PC-9 (cell line): Measurements from ENCODE around the gene CASKIN1.

ENCODE experiments used
- EZH2 ChIP-seq: fragments of 200-600 bp; sonication (generic); IDR thresholded peaks from 2 replicates; pipeline ENCODE4 v1.8.0; 2017; ENCODE audit warnings: antibody characterized with exemption, low read depth
- TF ChIP-seq, protein P1 (sequence below): fragments of 200-600 bp; sonication (generic); conservative IDR thresholded peaks from 2 replicates; pipeline ENCODE4 v1.6.1; 2017; ENCODE audit warnings: mixed run types, antibody characterized with exemption, mild to moderate bottlenecking, moderate library complexity

DNA sequence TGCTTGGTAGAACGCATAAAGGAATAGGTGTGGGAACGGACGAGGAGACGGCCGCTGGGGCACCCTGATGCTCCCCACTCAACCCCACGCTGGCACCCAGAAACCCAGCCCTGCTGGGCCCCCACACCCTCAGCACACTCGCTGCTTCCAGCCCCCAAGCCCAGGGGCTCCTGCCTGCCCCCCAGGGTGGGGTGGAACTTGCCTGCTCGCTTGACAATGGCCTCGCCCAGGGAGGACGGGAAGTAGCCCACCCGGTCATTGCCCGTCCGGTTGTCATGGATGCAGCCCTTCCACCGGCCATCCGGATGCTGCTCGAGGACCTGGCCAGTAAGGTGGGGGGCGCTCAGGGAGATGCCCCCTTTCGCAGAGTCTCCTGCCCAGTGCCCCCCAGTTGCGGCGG lies 9.9 kb downstream of the CASKIN1 start:
- TF ChIP-seq, protein P1, sequence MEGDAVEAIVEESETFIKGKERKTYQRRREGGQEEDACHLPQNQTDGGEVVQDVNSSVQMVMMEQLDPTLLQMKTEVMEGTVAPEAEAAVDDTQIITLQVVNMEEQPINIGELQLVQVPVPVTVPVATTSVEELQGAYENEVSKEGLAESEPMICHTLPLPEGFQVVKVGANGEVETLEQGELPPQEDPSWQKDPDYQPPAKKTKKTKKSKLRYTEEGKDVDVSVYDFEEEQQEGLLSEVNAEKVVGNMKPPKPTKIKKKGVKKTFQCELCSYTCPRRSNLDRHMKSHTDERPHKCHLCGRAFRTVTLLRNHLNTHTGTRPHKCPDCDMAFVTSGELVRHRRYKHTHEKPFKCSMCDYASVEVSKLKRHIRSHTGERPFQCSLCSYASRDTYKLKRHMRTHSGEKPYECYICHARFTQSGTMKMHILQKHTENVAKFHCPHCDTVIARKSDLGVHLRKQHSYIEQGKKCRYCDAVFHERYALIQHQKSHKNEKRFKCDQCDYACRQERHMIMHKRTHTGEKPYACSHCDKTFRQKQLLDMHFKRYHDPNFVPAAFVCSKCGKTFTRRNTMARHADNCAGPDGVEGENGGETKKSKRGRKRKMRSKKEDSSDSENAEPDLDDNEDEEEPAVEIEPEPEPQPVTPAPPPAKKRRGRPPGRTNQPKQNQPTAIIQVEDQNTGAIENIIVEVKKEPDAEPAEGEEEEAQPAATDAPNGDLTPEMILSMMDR, result no peak
- no peak for TF ChIP-seq EZH2
